Fibroblast of skin of scalp (primary cell): ENCODE data around the gene NNT. TPM values are rescaled to one million over a fixed set of nuclear protein-coding genes. Genes with fewer than 3 reads are reported as not detected.
"Not testable (repeated sequence)": the region's sequence is repeated elsewhere in the genome, so short reads cannot be mapped to it uniquely, and the experiment has no call there.

Experiments
- DNase-seq: peaks from one replicate; pipeline ENCODE4 v3.0.0-alpha.2; 2013
- polyA plus RNA-seq, 2 experiments: library from polyadenylated mRNA; unstranded; fragments of 120-200 nt; gene quantifications; one replicate each; pipeline ENCODE4 v1.2.1, GENCODE V29; 2013; ENCODE audit not compliant: insufficient read length in 2 of 2

The NNT gene
- polyA plus RNA-seq (2013, experiment 1 of 2; ENCODE audit: insufficient read length) = 54.7 TPM
- 47.0 TPM for polyA plus RNA-seq (2013, experiment 2 of 2; ENCODE audit: insufficient read length)

DNA sequence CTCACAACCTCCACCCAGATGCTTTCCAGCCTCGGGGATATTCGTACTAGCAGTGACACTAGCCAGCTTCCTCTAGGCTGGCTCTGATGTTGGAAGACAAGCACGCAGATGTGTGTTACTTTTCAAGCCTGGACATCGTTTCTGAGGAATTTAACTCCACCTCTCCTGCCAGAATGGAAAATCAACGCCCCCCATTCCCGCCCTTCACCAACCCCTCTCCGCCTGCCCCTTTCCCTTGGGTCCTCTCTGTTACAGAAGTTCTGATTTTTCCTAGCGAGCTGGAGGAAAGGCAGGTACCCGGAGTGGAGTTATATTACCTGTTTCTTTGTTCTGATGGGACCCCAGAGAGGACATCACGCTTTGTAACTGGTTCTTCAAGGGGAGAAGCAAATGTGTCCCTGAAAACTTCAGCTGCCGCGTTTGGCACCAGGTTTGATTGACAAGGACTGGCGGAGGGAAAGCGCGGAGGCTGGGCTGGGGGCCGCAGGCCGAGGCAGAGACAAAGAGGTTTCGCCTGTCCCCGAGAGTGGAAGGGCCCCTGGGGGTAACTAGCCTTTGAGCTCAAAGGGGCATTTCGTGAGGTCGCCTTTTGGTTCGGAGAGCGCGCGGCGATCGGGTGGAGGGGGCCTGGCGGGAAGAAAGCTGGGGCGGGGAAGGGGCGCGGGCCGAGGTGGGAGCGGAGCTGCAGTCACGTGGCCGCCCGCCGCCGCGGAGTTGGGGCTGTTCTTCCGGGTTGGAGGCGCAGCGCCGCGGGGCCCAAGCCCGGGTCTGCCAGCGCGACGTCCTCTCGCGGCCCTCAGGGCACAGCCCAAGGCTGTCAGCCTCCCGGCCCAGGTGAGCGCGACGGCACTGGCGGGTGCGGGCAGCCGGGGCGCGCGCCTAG is at the start of gene NNT:
NNT (plus strand) TSS at position 720 of the 883 bp plus-strand sequence. CDS start 6,016 bp downstream, outside the sequence.
- peak; percentile 55 for DNase-seq

DNA sequence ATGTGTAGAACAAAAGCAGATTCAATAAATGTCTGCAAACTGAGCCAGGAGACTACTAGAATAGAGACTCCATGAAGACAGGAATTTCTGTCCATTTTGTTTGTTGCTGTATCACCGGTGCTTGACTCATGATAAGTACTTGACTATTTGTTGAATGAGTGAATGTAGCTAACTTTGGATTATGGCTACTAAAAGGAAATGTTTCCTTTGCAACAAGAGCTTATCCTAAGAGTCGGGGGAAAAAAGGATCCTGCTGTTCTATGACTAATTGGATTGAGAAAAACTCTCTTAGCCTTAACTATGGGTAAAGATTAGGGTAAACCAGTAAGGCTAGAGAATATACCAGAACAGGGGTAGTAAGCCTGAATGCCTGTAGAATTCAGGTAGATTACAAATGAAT is 49.6 kb upstream of the NNT start:
- no peak for DNase-seq

- DNase-seq = no peak
Observed at GRCh38 chr5:43554497-43554896, 48.5 kb upstream of the NNT start.

GRCh38 chr5:43555895-43556606 is 46.9 kb upstream of the NNT start:
- peak; percentile 26 for DNase-seq

- DNase-seq = not testable (repeated sequence)
Observed at GRCh38 chr5:43556607-43556856, 46.4 kb upstream of the NNT start.

DNA sequence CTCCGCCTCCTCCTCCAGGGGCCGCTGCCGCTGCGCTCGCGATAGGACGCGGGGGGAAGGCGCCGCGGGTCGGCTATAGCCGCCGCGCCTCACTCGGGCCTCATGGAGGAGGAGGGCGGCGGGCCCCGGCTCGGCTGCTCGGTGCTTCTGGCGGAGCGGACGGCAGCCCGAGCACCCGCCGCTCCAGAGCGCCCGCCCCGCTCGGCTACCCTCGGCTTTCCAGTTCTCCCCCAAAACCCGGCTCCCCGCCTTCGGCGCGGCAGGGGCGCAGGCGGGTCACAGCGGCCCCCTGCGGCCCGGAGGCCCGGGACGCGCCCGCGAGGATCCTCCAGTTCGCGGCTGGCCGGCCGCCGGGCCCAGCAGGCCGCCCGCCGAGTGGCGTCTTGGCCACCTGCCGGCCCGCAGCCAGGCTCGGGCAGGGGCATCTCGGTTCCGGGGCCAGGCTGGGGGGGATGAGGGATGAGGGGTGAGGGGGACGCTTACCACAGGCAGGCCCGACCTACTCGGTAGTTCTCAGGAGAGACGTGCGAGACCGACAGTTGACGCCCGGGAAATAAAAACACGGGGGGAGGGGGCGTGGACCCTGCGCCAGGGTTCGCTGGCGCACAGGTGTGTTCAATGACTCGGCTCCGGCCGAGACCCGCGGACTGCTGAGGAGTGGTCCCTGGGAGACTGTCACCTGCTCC is 46.0 kb upstream of the NNT start, which contains the start of gene PAIP1:
PAIP1 (minus strand) TSS at position 221 of the 686 bp plus-strand sequence. CDS start 231 bp downstream, outside the sequence.
- DNase-seq = peak; percentile 89

DNA sequence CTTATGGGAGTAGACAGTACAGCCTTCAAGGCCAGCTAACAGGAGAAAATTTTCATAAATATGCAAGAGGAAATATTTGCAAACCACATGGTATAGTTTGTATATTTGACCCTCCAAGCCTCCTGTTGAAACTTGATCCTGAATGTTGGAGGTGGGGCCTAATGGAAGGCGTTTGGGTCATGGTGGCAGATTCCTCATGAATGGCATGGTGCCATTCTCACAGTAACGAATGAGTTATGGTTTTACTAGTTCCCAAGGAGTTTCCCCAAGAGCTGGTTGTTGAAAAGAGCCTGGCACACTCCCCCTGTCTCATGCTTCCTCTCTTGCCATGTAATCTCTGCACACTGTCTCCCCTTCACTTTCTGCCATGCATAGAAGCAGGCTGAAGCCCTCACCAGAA is 42.9 kb upstream of the NNT start:
- peak; percentile 84 for DNase-seq

- DNase-seq = peak; percentile 72
Observed at GRCh38 chr5:43561356-43561755, 41.6 kb upstream of the NNT start.

GRCh38 chr5:43563321-43563720 is 39.7 kb upstream of the NNT start:
- no peak for DNase-seq

DNA sequence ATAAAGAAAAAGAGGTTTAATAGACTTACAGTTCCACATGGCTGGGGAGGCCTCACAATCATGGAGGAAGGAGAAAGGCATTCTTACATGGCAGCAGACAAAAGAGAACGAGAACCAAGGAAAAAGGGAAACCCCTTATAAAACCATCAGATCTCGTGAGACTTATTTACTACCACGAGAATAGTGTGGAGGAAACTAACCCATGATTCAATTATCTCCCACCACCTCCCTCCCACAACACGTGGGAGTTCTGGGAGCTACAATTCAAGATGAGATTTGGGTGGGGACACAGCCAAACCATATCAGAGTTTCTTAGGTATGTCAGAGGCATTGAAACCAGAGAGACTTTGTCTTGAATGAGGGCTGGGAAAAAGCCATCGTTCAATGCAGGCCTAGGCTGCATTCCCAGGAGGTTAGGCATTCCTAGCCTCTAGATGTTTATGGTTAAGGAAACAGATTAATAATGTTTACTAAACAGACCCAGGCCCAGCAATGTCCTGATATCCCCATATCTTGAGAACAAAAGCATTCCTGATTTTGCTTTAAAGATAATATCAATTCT is 38.6 kb upstream of the NNT start:
- DNase-seq = no peak

DNA sequence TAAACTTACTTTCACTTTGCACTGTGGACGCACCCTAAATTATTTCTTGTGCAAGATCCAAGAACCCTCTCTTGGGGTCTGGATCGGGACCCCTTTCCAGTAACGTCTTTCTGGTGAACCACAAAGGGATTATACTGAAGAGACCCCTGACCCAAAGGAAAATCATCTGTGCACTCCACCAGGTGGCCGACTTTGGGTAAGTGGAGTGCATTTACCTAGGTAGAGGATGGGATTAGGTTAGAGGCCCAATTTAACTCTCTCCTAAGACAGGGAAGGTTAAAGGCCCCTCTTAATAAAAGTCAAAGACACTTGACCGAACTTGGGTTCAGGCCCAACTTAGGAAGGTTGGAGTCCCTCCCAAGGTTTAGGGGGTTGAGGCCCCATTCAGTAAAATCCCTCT is 37.9 kb upstream of the NNT start:
- DNase-seq = no peak

- DNase-seq = no peak
Observed at GRCh38 chr5:43567967-43568366, 35.0 kb upstream of the NNT start.

DNA sequence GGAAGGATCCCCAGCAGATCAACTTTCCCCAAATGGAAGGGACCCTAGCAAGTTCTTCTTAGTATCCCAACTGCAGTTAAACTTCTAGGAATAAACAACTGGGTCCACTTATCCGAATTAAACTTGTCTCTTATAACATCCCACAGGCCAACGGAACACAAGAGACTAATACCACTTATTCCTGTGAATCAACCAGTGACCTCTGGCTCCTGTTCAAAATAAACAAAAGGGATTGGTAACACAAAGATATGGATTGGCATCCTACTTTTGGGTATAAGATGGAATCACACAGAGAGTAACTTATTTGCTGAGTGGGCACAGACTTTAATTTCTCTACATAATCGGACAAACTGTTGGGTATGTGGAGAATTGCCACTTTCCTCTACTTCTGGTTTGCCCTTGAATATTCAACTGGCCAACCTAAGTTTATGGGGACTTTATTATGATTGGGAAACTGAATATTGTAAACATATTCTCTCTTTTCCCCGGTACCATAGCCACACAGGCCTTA is 33.7 kb upstream of the NNT start:
- no peak for DNase-seq

GRCh38 chr5:43570450-43571158 is 32.4 kb upstream of the NNT start:
- no peak for DNase-seq

DNA sequence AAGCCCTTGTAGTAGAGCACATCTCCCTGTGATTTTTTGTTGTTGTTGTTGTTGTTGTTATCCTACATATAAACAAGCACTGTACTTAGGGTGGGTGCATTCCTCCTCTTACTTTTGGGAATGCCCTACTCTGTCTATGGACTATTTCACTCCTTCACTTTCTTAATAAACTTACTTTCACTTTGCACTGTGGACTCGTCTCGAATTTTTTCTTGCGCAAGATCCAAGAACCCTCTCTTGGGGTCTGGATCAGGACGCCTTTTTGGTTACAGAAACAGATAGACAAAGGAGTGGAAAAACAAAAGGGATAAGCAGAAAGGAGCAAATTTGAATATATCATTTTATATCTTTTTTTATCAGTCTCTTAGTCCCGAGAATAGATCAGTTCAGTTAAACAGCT is 31.7 kb upstream of the NNT start:
- no peak for DNase-seq

GRCh38 chr5:43572357-43572756 is 30.6 kb upstream of the NNT start:
- DNase-seq = no peak

DNA sequence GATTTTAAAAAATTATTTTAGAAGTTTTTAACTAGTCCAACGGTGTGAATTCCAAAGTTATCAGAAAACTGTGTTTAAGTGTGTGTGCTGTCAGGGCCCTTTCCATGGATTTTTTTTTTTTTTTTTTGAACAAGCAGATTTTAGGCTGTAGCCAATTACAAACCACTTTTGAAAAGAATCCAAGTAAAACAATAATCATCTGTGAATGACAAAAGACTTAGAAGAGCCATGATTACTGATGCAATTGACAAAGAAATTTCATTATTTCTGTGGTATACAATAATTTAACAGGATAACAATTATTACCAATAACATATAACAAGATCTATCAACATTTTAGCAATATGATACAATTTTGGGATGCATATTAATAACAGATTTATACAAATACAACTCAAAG is 29.9 kb upstream of the NNT start:
- DNase-seq = peak; percentile 86

DNA sequence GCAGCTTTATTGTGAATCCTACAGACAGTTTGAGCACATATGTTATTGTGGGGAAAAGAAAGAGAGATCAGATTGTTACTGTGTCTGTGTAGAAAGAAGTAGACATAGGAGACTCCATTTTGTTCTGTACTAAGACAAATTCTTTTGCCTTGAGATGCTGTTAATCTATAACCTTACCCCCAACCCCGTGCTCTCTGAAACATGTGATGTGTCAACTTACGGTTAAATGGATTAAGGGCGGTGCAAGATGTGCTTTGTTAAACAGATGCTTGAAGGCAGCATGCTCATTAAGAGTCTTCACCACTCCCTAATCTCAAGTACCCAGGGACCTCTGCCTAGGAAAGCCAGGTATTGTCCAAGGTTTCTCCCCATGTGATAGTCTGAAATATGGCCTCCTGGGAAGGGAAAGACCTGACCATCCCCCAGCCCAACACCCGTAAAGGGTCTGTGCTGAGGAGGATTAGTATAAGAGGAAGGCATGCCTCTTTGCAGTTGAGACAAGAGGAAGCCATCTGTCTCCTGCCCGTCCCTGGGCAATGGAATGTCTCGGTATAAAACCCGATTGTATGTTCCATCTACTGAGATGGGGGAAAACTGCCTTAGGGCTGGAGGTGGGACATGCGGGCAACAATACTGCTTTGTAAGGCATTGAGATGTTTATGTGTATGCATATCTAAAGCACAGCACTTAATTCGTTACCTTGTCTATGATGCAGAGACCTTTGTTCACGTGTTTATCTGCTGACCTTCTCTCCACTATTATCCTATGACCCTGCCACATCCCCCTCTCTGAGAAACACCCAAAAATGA is 22.4 kb upstream of the NNT start:
- not testable (repeated sequence) for DNase-seq

GRCh38 chr5:43581398-43581797 is 21.6 kb upstream of the NNT start:
- DNase-seq = no peak

GRCh38 chr5:43582082-43583005 is 20.6 kb upstream of the NNT start:
- DNase-seq = no peak
